Measurements from ENCODE around the gene TMEM150C.
"Not testable (repeated sequence)": the region's sequence is repeated elsewhere in the genome, so short reads cannot be mapped to it uniquely, and the experiment has no call there.

Gene TMEM150C

DNA sequence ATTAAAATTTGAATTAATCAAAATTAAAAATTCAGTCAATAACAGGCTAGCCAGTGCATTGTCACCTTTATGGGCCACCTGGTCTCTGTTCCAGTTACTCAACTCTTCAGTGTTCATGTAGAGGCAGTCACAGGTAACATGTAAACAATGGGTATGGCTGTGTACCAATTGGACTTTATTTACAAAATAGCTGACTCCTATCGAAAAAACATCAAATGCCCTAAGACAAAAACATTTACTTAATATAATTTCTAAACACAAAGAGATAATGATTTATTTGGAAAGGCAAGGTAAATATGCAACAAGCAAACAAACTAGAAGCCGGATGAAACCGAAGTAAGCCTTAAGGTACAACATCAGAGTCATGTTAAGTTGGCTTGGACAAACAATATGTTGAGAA lies 8.8 kb downstream of the TMEM150C start:
- DNase-seq = no peak
- H3K36me3 Mint-ChIP-seq (ENCODE audit: low read depth) = no peaks in the 10 kb centered on the region
- no peak overlapping the region for H3K4me3 Mint-ChIP-seq
- H3K9me3 Mint-ChIP-seq = no peaks in the 10 kb centered on the region
- H3K4me1 Mint-ChIP-seq (ENCODE audit: low read depth) = no peaks in the 10 kb centered on the region
- no peak overlapping the region for H3K27ac Mint-ChIP-seq
- H3K27me3 Mint-ChIP-seq = peaks cover 37% of the 10 kb centered on the region

GRCh38 chr4:82551734-82552133 lies 10.1 kb downstream of the TMEM150C start:
- no peaks in the 10 kb centered on the region for H3K4me1 Mint-ChIP-seq (ENCODE audit: low read depth)
- no peak overlapping the region for H3K27ac Mint-ChIP-seq
- no peak overlapping the region for H3K4me3 Mint-ChIP-seq
- H3K36me3 Mint-ChIP-seq (ENCODE audit: low read depth) = no peaks in the 10 kb centered on the region
- DNase-seq = no peak
- H3K27me3 Mint-ChIP-seq = peaks cover 38% of the 10 kb centered on the region
- H3K9me3 Mint-ChIP-seq = no peaks in the 10 kb centered on the region

DNA sequence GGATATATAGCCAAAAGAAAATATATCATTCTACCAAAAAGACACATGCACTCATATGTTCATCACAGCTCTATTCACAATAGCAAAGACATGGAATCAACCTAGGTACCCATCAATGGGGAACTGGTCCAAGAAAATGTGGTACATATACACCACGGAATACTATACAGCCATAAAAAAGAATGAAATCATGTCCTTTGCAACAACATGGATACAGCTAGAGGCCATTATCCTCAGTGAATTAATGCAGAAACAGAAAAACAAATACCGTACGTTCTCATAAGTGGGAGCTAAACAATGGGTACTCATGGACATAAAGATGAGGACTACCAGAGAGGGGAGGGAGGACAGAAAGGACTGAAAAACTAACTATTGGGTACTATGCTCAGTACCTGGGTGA lies 13.9 kb downstream of the TMEM150C start:
- H3K4me1 Mint-ChIP-seq (ENCODE audit: low read depth); H3K36me3 Mint-ChIP-seq (ENCODE audit: low read depth); H3K27ac Mint-ChIP-seq; H3K4me3 Mint-ChIP-seq; H3K9me3 Mint-ChIP-seq; DNase-seq: not testable (repeated sequence)
- H3K27me3 Mint-ChIP-seq = peaks cover 41% of the 10 kb centered on the region

- Mint-ChIP-seq H3K4me1 (ENCODE audit: low read depth) (no peaks in the 10 kb centered on the region), H3K27ac (no peak overlapping the region), H3K36me3 (ENCODE audit: low read depth) (no peaks in the 10 kb centered on the region), H3K9me3 (no peaks in the 10 kb centered on the region), H3K27me3 (peaks cover 29% of the 10 kb centered on the region), H3K4me3 (no peak overlapping the region)
- no peak for DNase-seq
These were observed 18.7 kb downstream of the TMEM150C start for GRCh38 chr4:82543131-82543530.

DNA sequence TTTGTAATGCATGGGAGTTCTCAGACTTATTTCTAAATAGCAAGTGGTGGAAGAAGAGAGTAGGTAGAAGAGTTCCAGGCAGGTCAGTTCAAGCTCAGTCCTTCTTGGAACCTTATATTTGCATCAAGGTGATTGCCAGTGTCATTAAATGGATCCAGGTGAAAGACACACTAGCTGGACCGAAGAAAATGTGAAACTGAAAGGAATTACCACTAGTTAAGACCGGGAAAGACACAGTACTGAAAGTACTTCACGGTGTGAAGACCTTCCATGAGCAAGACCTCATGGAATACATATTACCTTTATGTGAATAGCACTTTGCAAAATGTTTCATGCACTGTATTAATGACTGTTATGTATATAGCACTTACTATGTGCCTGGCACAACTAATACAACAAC lies 19.1 kb downstream of the TMEM150C start:
- Mint-ChIP-seq H3K27me3 (peaks cover 25% of the 10 kb centered on the region), H3K36me3 (ENCODE audit: low read depth) (no peaks in the 10 kb centered on the region), H3K4me1 (ENCODE audit: low read depth) (no peaks in the 10 kb centered on the region), H3K4me3 (no peak overlapping the region), H3K27ac (no peak overlapping the region), H3K9me3 (no peaks in the 10 kb centered on the region)
- DNase-seq = no peak

- H3K9me3 Mint-ChIP-seq = no peaks in the 10 kb centered on the region
- no peak overlapping the region for H3K4me3 Mint-ChIP-seq
- DNase-seq = no peak
- no peaks in the 10 kb centered on the region for H3K36me3 Mint-ChIP-seq (ENCODE audit: low read depth)
- no peaks in the 10 kb centered on the region for H3K4me1 Mint-ChIP-seq (ENCODE audit: low read depth)
- no peak overlapping the region for H3K27ac Mint-ChIP-seq
- peaks cover 4% of the 10 kb centered on the region for H3K27me3 Mint-ChIP-seq
These were observed 32.5 kb downstream of the TMEM150C start for GRCh38 chr4:82529322-82529721.

GRCh38 chr4:82528868-82529267 lies 32.9 kb downstream of the TMEM150C start:
- Mint-ChIP-seq H3K27ac (no peak overlapping the region), H3K4me3 (no peak overlapping the region), H3K27me3 (peaks cover 4% of the 10 kb centered on the region), H3K9me3 (no peaks in the 10 kb centered on the region), H3K36me3 (ENCODE audit: low read depth) (no peaks in the 10 kb centered on the region), H3K4me1 (ENCODE audit: low read depth) (no peaks in the 10 kb centered on the region)
- DNase-seq = no peak

DNA sequence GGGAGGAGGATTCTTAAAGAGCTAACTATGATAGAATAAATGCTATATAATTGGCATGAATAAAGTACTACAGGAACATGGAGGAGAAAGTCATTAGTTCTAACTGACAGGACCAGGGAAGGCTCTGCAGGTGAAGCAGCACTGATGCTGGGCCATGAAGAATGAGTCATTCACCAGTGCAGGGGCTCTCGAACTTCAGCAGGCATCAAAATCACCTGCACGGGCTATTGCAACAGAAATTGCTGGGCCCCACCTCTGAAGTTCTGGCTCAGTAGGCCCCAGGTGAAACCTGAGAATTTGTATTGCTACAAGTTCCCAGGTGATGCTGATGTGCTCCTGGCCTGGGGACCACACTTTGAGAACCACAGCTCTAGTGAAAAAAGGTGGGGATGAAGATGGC lies 33.7 kb downstream of the TMEM150C start:
- H3K9me3 Mint-ChIP-seq = no peaks in the 10 kb centered on the region
- peaks cover 4% of the 10 kb centered on the region for H3K27me3 Mint-ChIP-seq
- no peaks in the 10 kb centered on the region for H3K36me3 Mint-ChIP-seq (ENCODE audit: low read depth)
- DNase-seq = no peak
- H3K4me1 Mint-ChIP-seq (ENCODE audit: low read depth) = no peaks in the 10 kb centered on the region
- H3K27ac Mint-ChIP-seq = no peak overlapping the region
- H3K4me3 Mint-ChIP-seq = no peak overlapping the region

GRCh38 chr4:82525307-82525911 lies 36.4 kb downstream of the TMEM150C start:
- Mint-ChIP-seq H3K27me3 (peaks cover 15% of the 10 kb centered on the region), H3K9me3 (no peaks in the 10 kb centered on the region), H3K4me1 (ENCODE audit: low read depth) (no peaks in the 10 kb centered on the region), H3K4me3 (no peak overlapping the region), H3K36me3 (ENCODE audit: low read depth) (no peaks in the 10 kb centered on the region), H3K27ac (no peak overlapping the region)
- no peak for DNase-seq

DNA sequence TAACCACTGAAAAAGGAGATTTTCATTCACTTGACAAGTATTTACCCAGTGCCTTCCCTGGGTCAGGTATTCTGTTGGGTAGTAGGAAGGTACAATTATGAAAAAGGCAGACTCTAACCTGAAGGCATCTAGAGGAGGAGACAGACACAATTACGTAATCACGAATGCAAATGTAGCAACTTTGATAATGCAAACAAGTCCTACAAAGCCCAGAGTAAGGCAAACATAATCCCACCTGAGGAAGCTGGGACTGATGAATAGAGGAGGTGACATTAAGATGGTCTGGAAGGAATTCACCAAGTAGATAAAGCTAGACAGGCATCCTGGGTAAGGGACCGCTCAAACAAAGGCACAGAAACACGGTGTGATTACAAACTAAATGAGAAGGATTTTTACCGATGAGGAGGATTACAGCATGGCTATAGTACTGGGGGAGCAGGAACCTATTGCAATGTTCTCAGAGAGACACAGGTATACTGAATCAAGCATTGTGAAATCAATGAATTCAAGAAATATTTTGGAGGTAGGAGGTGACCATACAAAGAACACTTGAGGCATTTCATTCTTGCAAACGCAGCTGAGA lies 37.1 kb downstream of the TMEM150C start:
- H3K36me3 Mint-ChIP-seq (ENCODE audit: low read depth) = no peaks in the 10 kb centered on the region
- no peak for DNase-seq
- H3K27me3 Mint-ChIP-seq = peaks cover 15% of the 10 kb centered on the region
- H3K9me3 Mint-ChIP-seq = no peaks in the 10 kb centered on the region
- H3K4me3 Mint-ChIP-seq = no peak overlapping the region
- no peaks in the 10 kb centered on the region for H3K4me1 Mint-ChIP-seq (ENCODE audit: low read depth)
- H3K27ac Mint-ChIP-seq = no peak overlapping the region

DNA sequence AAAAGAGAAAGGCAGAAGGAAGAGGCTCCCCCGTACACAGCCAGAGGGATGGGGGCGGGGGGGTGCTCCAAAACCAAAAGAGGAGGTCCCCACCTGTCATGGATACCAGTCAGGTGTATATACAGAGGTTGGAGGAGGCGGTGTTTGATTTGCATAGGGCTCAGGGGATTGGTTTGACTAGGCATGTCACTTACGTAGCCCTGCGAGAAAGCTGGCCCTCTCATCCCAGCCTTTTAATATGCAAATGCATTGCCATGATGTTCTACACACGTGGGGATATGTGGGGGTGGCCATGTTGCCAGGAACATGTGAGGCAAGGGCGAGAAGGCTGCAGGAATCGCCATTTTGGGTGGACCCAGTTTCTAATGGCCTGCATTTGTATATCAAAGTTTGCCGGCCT lies 38.6 kb downstream of the TMEM150C start:
- Mint-ChIP-seq H3K27ac (no peak overlapping the region), H3K27me3 (peaks cover 15% of the 10 kb centered on the region), H3K4me3 (no peak overlapping the region), H3K4me1 (ENCODE audit: low read depth) (no peaks in the 10 kb centered on the region), H3K9me3 (no peaks in the 10 kb centered on the region), H3K36me3 (ENCODE audit: low read depth) (no peaks in the 10 kb centered on the region)
- no peak for DNase-seq

DNA sequence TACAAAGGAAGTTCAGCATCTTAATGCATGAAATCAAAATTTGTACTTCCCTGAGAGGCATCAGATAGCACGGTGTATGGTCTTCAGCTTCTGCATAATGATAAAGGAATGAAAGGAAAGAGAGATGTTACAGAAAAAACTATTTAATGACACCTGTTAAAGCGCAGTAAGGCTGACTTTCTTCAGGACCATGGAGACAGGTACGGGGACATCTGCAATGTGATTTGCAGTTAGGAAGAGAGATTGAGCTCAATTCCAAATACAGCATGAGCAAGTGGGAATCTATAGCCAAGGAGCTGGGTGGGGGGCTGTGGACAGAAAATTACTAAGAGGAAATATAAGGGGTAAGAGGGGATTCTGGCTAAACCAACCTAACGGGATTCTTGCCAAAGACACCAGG lies 39.3 kb downstream of the TMEM150C start:
- Mint-ChIP-seq H3K27ac (no peak overlapping the region), H3K4me3 (no peak overlapping the region), H3K9me3 (no peaks in the 10 kb centered on the region), H3K4me1 (ENCODE audit: low read depth) (no peaks in the 10 kb centered on the region), H3K27me3 (peaks cover 17% of the 10 kb centered on the region), H3K36me3 (ENCODE audit: low read depth) (no peaks in the 10 kb centered on the region)
- no peak for DNase-seq

- no peak for DNase-seq
- Mint-ChIP-seq H3K27me3 (peaks cover 23% of the 10 kb centered on the region), H3K27ac (no peak overlapping the region), H3K9me3 (no peaks in the 10 kb centered on the region), H3K4me3 (no peak overlapping the region), H3K36me3 (ENCODE audit: low read depth) (no peaks in the 10 kb centered on the region), H3K4me1 (ENCODE audit: low read depth) (no peaks in the 10 kb centered on the region)
These were observed 40.5 kb downstream of the TMEM150C start for GRCh38 chr4:82521283-82521682.

- Mint-ChIP-seq H3K9me3 (no peaks in the 10 kb centered on the region), H3K36me3 (ENCODE audit: low read depth) (no peaks in the 10 kb centered on the region), H3K27ac (no peak overlapping the region), H3K4me1 (ENCODE audit: low read depth) (no peaks in the 10 kb centered on the region), H3K4me3 (no peak overlapping the region), H3K27me3 (peaks cover 32% of the 10 kb centered on the region)
- no peak for DNase-seq
These were observed 42.0 kb downstream of the TMEM150C start for GRCh38 chr4:82519776-82520175.

DNA sequence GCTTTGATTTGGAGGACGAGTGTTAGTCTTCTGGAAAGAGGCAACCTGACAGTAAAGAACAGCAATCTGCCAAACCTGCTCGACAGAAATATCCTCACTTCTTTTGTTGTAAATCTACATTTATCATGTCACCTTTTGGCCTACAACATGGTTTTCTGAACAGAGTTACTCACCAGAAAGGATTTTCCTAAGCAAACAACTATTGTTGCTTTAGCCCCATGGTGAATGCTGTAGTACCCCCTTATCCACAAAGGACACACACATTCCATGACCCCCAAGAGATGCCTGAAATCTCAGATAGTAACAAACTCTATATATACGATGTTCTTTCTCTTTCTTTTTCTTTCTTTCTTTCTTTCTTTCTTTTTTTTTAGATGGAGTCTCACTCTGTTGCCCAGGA lies 42.7 kb downstream of the TMEM150C start:
- H3K4me3 Mint-ChIP-seq = no peak overlapping the region
- H3K4me1 Mint-ChIP-seq (ENCODE audit: low read depth) = no peaks in the 10 kb centered on the region
- no peaks in the 10 kb centered on the region for H3K36me3 Mint-ChIP-seq (ENCODE audit: low read depth)
- no peaks in the 10 kb centered on the region for H3K9me3 Mint-ChIP-seq
- peaks cover 39% of the 10 kb centered on the region for H3K27me3 Mint-ChIP-seq
- no peak for DNase-seq
- no peak overlapping the region for H3K27ac Mint-ChIP-seq

DNA sequence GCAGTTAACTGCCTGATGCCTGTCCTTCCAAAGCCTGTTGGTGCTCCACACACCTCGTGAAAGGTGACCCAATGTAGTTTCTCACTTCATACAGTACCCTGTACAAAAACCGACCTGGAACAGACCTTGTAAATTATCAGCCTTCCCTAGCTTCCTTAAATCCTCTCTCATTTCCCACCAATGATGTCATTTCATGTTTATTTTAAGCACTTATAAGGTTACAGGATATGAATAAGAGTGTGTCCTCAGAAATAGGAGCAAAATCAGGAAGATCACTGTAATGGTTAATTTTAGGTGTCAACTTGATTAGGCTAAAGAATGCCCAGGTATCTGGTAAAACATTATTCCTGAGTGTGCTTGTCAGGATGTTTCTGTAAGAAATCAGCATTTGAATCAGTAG lies 44.7 kb downstream of the TMEM150C start:
- DNase-seq = no peak
- H3K4me3 Mint-ChIP-seq = no peak overlapping the region
- no peak overlapping the region for H3K27ac Mint-ChIP-seq
- peaks cover 42% of the 10 kb centered on the region for H3K27me3 Mint-ChIP-seq
- peaks cover 2% of the 10 kb centered on the region for H3K4me1 Mint-ChIP-seq (ENCODE audit: low read depth)
- H3K36me3 Mint-ChIP-seq (ENCODE audit: low read depth) = no peaks in the 10 kb centered on the region
- H3K9me3 Mint-ChIP-seq = no peaks in the 10 kb centered on the region

All from activated T-cell treated with anti-CD3 and anti-CD28 coated beads, Interleukin-2, amount 50 U/mL, for 24 hours (primary cell).